Mesendoderm (in vitro differentiated cells): Measurements from ENCODE around the gene MORC1.

Experiments used
- DNase-seq: peaks from one replicate; pipeline ENCODE4 v3.0.0; 2013
- H2AK5ac ChIP-seq: 2 replicates; pipeline ENCODE4 v1.6.1; 2013; ENCODE audit warnings: low read length, inconsistent platforms
- H2BK120ac ChIP-seq: 2 replicates; pipeline ENCODE4 v1.6.1; 2013; ENCODE audit warnings: low read depth, mild to moderate bottlenecking, low read length, moderate library complexity, mixed read lengths
- H2BK15ac ChIP-seq: replicated peaks from 2 replicates; pipeline ENCODE4 v1.6.1; 2013; ENCODE audit warnings: low read depth, mild to moderate bottlenecking, moderate library complexity
- H2BK5ac ChIP-seq: 2 replicates; pipeline ENCODE4 v1.6.1; 2013; ENCODE audit warnings: low read length, inconsistent platforms
- H3K18ac ChIP-seq: 2 replicates; pipeline ENCODE4 v1.6.1; 2013; ENCODE audit warnings: mild to moderate bottlenecking, low read length, mixed read lengths
- H3K23ac ChIP-seq: one replicate; pipeline ENCODE4 v1.6.1; 2013; ENCODE audit warnings: low read length
- H3K27ac ChIP-seq: 2 replicates; pipeline ENCODE4 v1.5.1; 2013; ENCODE audit warnings: low read depth, mild to moderate bottlenecking, inconsistent platforms, low read length, moderate library complexity
- H3K27me3 ChIP-seq: 2 replicates; pipeline ENCODE4 v1.6.1; 2013; ENCODE audit warnings: low read length, control low read depth, mild to moderate bottlenecking, inconsistent platforms; ENCODE audit not compliant: insufficient read depth, poor library complexity
- H3K36me3 ChIP-seq: 2 replicates; pipeline ENCODE4 v1.6.1; 2013; ENCODE audit warnings: low read length, inconsistent platforms; ENCODE audit not compliant: control insufficient read depth, insufficient read depth
- H3K4ac ChIP-seq: one replicate; pipeline ENCODE4 v1.6.1; 2013; ENCODE audit warnings: low read depth, mild to moderate bottlenecking, low read length, moderate library complexity
- H3K4me1 ChIP-seq: 2 replicates; pipeline ENCODE4 v1.6.1; 2013; ENCODE audit warnings: low read depth, low read length, inconsistent platforms; ENCODE audit not compliant: control insufficient read depth
- H3K4me2 ChIP-seq: 2 replicates; pipeline ENCODE4 v1.6.1; 2013; ENCODE audit warnings: low read length
- H3K4me3 ChIP-seq: 2 replicates; pipeline ENCODE4 v1.5.1; 2013; ENCODE audit warnings: mild to moderate bottlenecking, low read length
- H3K56ac ChIP-seq: one replicate; pipeline ENCODE4 v1.6.1; 2013; ENCODE audit warnings: low read length
- H3K79me1 ChIP-seq: 2 replicates; pipeline ENCODE4 v1.6.1; 2013; ENCODE audit warnings: low read length, inconsistent platforms
- H3K79me2 ChIP-seq: 2 replicates; pipeline ENCODE4 v1.6.1; 2013; ENCODE audit warnings: mild to moderate bottlenecking, low read length; ENCODE audit not compliant: control insufficient read depth, insufficient read depth
- H3K9ac ChIP-seq: 2 replicates; pipeline ENCODE4 v1.6.1; 2013; ENCODE audit warnings: low read length, inconsistent platforms
- H4K5ac ChIP-seq: one replicate; pipeline ENCODE4 v1.6.1; 2013; ENCODE audit warnings: low read length
- H4K8ac ChIP-seq: one replicate; pipeline ENCODE4 v1.6.1; 2013; ENCODE audit warnings: low read depth, mild to moderate bottlenecking, control low read depth, low read length, moderate library complexity
- WGBS: extraction: QIAGEN DNeasy Blood & Tissue Kit; methylation state at CpG from one replicate; pipeline ENCODE4 v1.1.7; 2013; ENCODE audit warnings: low lambda C conversion rate, missing lambda C conversion rate; ENCODE audit not compliant: insufficient coverage; ENCODE audit errors: extremely low coverage; 5-methylcytosine and 5-hydroxymethylcytosine counted together

MORC1 gene

DNA sequence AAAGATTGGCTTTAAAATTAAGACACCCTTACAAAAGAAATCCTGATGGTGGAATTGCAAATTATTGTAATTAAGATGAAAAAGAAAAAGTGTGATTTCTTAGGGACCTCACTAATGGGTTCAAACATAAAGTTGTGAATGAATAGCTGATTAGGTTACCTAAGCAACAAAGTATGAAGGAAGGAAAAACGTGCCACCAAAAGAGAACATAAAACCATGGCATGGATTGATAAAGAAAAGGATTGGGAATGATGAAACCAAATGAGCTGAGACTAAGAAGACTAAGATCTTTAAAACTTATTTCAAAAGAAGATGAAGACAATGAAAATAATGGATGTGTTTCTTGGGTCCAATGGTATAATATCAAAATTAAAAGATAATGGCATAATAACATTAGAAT, 132.1 kb downstream of the MORC1 start:
- Histone ChIP-seq H2BK120ac (no peak overlapping the region), H3K4me2 (no peak overlapping the region), H3K27me3 (no peaks in the 10 kb centered on the region), H3K23ac (no peak overlapping the region), H3K79me1 (no peaks in the 10 kb centered on the region), H3K9ac (no peak overlapping the region), H4K5ac (no peak overlapping the region), H3K36me3 (no peaks in the 10 kb centered on the region), H3K4ac (no peak overlapping the region), H3K56ac (no peak overlapping the region), H2BK5ac (no peak overlapping the region), H3K18ac (no peak overlapping the region), H3K27ac (no peak overlapping the region), H3K4me1 (no peaks in the 10 kb centered on the region), H3K4me3 (no peak overlapping the region), H2AK5ac (no peak overlapping the region), H2BK15ac (no peak overlapping the region), H4K8ac (no peak overlapping the region), H3K79me2 (no peaks in the 10 kb centered on the region)
- peak; percentile 40 for DNase-seq
- WGBS = no CpG with 5 or more reads among the region's 1 CpG

DNA sequence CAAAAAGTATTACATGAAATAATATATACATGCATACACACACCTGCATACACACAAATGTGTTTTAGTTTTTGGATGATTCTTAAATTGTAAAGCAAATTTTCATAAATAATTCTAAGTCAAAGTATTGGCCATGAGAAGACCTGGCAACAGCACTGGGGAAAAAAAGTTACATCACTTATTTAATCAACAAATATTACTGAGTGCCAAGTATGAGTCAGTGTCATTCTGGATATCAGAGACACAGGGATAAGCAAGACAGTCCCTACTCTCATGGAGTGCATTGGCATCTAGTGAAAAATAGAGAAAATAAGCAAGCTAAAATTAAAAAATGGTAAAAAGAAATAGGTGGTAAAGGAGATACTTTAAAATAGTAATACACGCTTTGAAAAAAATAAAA, 134.9 kb downstream of the MORC1 start:
- Histone ChIP-seq H3K4me3 (no peak overlapping the region), H3K4me1 (no peaks in the 10 kb centered on the region), H3K36me3 (no peaks in the 10 kb centered on the region), H3K79me1 (no peaks in the 10 kb centered on the region), H3K4ac (no peak overlapping the region), H3K79me2 (no peaks in the 10 kb centered on the region), H3K27ac (no peak overlapping the region), H3K27me3 (no peaks in the 10 kb centered on the region), H3K56ac (no peak overlapping the region), H2AK5ac (no peak overlapping the region), H3K23ac (no peak overlapping the region), H3K4me2 (no peak overlapping the region), H4K8ac (no peak overlapping the region), H2BK5ac (no peak overlapping the region), H3K18ac (no peak overlapping the region), H4K5ac (no peak overlapping the region), H2BK15ac (no peak overlapping the region), H3K9ac (no peak overlapping the region), H2BK120ac (no peak overlapping the region)
- WGBS = no CpG with 5 or more reads among the region's 1 CpG
- DNase-seq = no peak

- no peak overlapping the region for H3K9ac ChIP-seq
- WGBS = no CpG with 5 or more reads among the region's 2 CpGs
- H3K4me3 ChIP-seq = no peak overlapping the region
- H3K4ac ChIP-seq = no peak overlapping the region
- H3K27me3 ChIP-seq = no peaks in the 10 kb centered on the region
- H2BK5ac ChIP-seq = no peak overlapping the region
- H3K18ac ChIP-seq = no peak overlapping the region
- H3K36me3 ChIP-seq = no peaks in the 10 kb centered on the region
- no peak overlapping the region for H2BK15ac ChIP-seq
- no peak overlapping the region for H4K5ac ChIP-seq
- no peak for DNase-seq
- no peak overlapping the region for H3K4me2 ChIP-seq
- no peak overlapping the region for H3K23ac ChIP-seq
- H3K27ac ChIP-seq = no peak overlapping the region
- no peaks in the 10 kb centered on the region for H3K79me2 ChIP-seq
- H4K8ac ChIP-seq = no peak overlapping the region
- no peaks in the 10 kb centered on the region for H3K4me1 ChIP-seq
- no peak overlapping the region for H2AK5ac ChIP-seq
- H3K79me1 ChIP-seq = no peaks in the 10 kb centered on the region
- H2BK120ac ChIP-seq = no peak overlapping the region
- no peak overlapping the region for H3K56ac ChIP-seq
These were observed 141.9 kb downstream of the MORC1 start for GRCh38 chr3:108976058-108976457.

GRCh38 chr3:108973019-108973418, 144.9 kb downstream of the MORC1 start:
- no peak overlapping the region for H4K5ac ChIP-seq
- no peak overlapping the region for H3K4ac ChIP-seq
- no peak overlapping the region for H2BK120ac ChIP-seq
- H3K23ac ChIP-seq = no peak overlapping the region
- no CpG with 5 or more reads among the region's 1 CpG for WGBS
- H3K79me2 ChIP-seq = no peaks in the 10 kb centered on the region
- H3K4me1 ChIP-seq = no peaks in the 10 kb centered on the region
- H2BK5ac ChIP-seq = no peak overlapping the region
- H3K4me3 ChIP-seq = no peak overlapping the region
- H3K79me1 ChIP-seq = no peaks in the 10 kb centered on the region
- no peaks in the 10 kb centered on the region for H3K36me3 ChIP-seq
- no peak overlapping the region for H3K9ac ChIP-seq
- no peak overlapping the region for H2BK15ac ChIP-seq
- no peak overlapping the region for H2AK5ac ChIP-seq
- no peak for DNase-seq
- H4K8ac ChIP-seq = no peak overlapping the region
- H3K27ac ChIP-seq = no peak overlapping the region
- no peak overlapping the region for H3K4me2 ChIP-seq
- no peaks in the 10 kb centered on the region for H3K27me3 ChIP-seq
- H3K18ac ChIP-seq = no peak overlapping the region
- H3K56ac ChIP-seq = no peak overlapping the region

GRCh38 chr3:108972482-108972881, 145.5 kb downstream of the MORC1 start:
- H3K4me3 ChIP-seq = no peak overlapping the region
- H3K79me1 ChIP-seq = no peaks in the 10 kb centered on the region
- H3K9ac ChIP-seq = no peak overlapping the region
- H4K8ac ChIP-seq = no peak overlapping the region
- no peak overlapping the region for H3K4me2 ChIP-seq
- no peak overlapping the region for H2BK15ac ChIP-seq
- H3K4me1 ChIP-seq = no peaks in the 10 kb centered on the region
- no peak overlapping the region for H2AK5ac ChIP-seq
- no peak overlapping the region for H2BK120ac ChIP-seq
- no peak overlapping the region for H3K56ac ChIP-seq
- H3K23ac ChIP-seq = no peak overlapping the region
- no peak overlapping the region for H2BK5ac ChIP-seq
- DNase-seq = no peak
- H3K36me3 ChIP-seq = no peaks in the 10 kb centered on the region
- H3K27ac ChIP-seq = no peak overlapping the region
- WGBS = no CpG with 5 or more reads among the region's 3 CpGs
- H3K4ac ChIP-seq = no peak overlapping the region
- H3K27me3 ChIP-seq = no peaks in the 10 kb centered on the region
- no peak overlapping the region for H3K18ac ChIP-seq
- H4K5ac ChIP-seq = no peak overlapping the region
- H3K79me2 ChIP-seq = no peaks in the 10 kb centered on the region

- Histone ChIP-seq H3K4ac (no peak overlapping the region), H3K56ac (no peak overlapping the region), H2BK15ac (no peak overlapping the region), H3K4me2 (no peak overlapping the region), H3K27ac (no peak overlapping the region), H3K79me2 (no peaks in the 10 kb centered on the region), H3K27me3 (no peaks in the 10 kb centered on the region), H3K9ac (no peak overlapping the region), H3K36me3 (no peaks in the 10 kb centered on the region), H3K4me3 (no peak overlapping the region), H3K23ac (no peak overlapping the region), H2AK5ac (no peak overlapping the region), H2BK5ac (no peak overlapping the region), H3K79me1 (no peaks in the 10 kb centered on the region), H4K5ac (no peak overlapping the region), H3K18ac (no peak overlapping the region), H3K4me1 (no peaks in the 10 kb centered on the region), H2BK120ac (no peak overlapping the region), H4K8ac (no peak overlapping the region)
- no peak for DNase-seq
- no CpG with 5 or more reads among the region's 3 CpGs for WGBS
These were observed 147.4 kb downstream of the MORC1 start for GRCh38 chr3:108970561-108970960.
